ENCODE measurements around the gene TAS2R40. TPM values are rescaled to one million over a fixed set of nuclear protein-coding genes. Genes with fewer than 3 reads are reported as not detected.
"Not testable (repeated sequence)": the region's sequence is repeated elsewhere in the genome, so short reads cannot be mapped to it uniquely, and the experiment has no call there.

Gene TAS2R40
- total RNA-seq, 3 donors from 2014 or later, result not detected

- H3K4me3 ChIP-seq, result no peak overlapping the region
- H3K4me1 ChIP-seq, result no peaks in the 10 kb centered on the region
- H3K36me3 ChIP-seq, result no peaks in the 10 kb centered on the region
- intact Hi-C loops (cut with DNase I; ENCODE audit: low total_unique reads), result no loop called here
- no peak overlapping the region for H3K27ac ChIP-seq
- TF ChIP-seq POLR2AphosphoS5 (IDR thresholded peaks at IDR 0.05) (no peak), POLR2A (IDR thresholded peaks at IDR 0.05) (no peak), CTCF (IDR thresholded peaks at IDR 0.05) (no peak)
- no peaks in the 10 kb centered on the region for H3K9me3 ChIP-seq
- no peaks in the 10 kb centered on the region for H3K27me3 ChIP-seq
- DNase-seq (ENCODE audit: low spot score in 2 of 2), result no peak
Measured at GRCh38 chr7:143257501-143257900, 35.7 kb downstream of the TAS2R40 start.

GRCh38 chr7:143258831-143259230, 37.0 kb downstream of the TAS2R40 start:
- no peak for TF ChIP-seq CTCF (IDR thresholded peaks at IDR 0.05)
- TF ChIP-seq POLR2AphosphoS5 (IDR thresholded peaks at IDR 0.05), result no peak
- no peak for TF ChIP-seq POLR2A (IDR thresholded peaks at IDR 0.05)
- Histone ChIP-seq H3K27ac (peak overlapping the region in 1 of 2 donors; percentile 28), H3K4me3 (no peak overlapping the region), H3K9me3 (no peaks in the 10 kb centered on the region), H3K36me3 (no peaks in the 10 kb centered on the region), H3K4me1 (no peaks in the 10 kb centered on the region), H3K27me3 (no peaks in the 10 kb centered on the region)
- intact Hi-C loops (cut with DNase I; ENCODE audit: low total_unique reads), result no loop called here
- no peak for DNase-seq (ENCODE audit: low spot score in 2 of 2)

GRCh38 chr7:143259765-143260164, 37.9 kb downstream of the TAS2R40 start:
- intact Hi-C loops (cut with DNase I; ENCODE audit: low total_unique reads), result no loop called here
- Histone ChIP-seq H3K4me1 (peaks cover 0 to 7% of the 10 kb centered on the region in 2 donors), H3K36me3 (no peaks in the 10 kb centered on the region), H3K27me3 (no peaks in the 10 kb centered on the region), H3K4me3 (no peak overlapping the region), H3K27ac (no peak overlapping the region), H3K9me3 (no peaks in the 10 kb centered on the region)
- DNase-seq (ENCODE audit: low spot score in 2 of 2), result no peak
- TF ChIP-seq CTCF (IDR thresholded peaks at IDR 0.05), result no peak
- no peak for TF ChIP-seq POLR2AphosphoS5 (IDR thresholded peaks at IDR 0.05)
- no peak for TF ChIP-seq POLR2A (IDR thresholded peaks at IDR 0.05)

GRCh38 chr7:143261901-143262300, 40.1 kb downstream of the TAS2R40 start:
- Histone ChIP-seq H3K4me1 (peaks cover 0 to 9% of the 10 kb centered on the region in 2 donors), H3K9me3 (no peaks in the 10 kb centered on the region), H3K27ac (no peak overlapping the region), H3K4me3 (no peak overlapping the region), H3K36me3 (no peaks in the 10 kb centered on the region), H3K27me3 (no peaks in the 10 kb centered on the region)
- DNase-seq (ENCODE audit: low spot score in 2 of 2), result no peak
- TF ChIP-seq CTCF (IDR thresholded peaks at IDR 0.05) (no peak), POLR2A (IDR thresholded peaks at IDR 0.05) (no peak), POLR2AphosphoS5 (IDR thresholded peaks at IDR 0.05) (no peak)
- intact Hi-C loops (cut with DNase I; ENCODE audit: low total_unique reads), result no loop called here

GRCh38 chr7:143263266-143264195, 41.7 kb downstream of the TAS2R40 start, which contains the start of gene GSTK1:
TSS of gene GSTK1 (plus strand) at chr7:143263441. CDS start at chr7:143263514, 73 bp downstream.
- Histone ChIP-seq H3K27ac (peak within 1 kb of the TSS; percentile 81 to 92), H3K36me3 (no peaks in the 10 kb centered on the region), H3K9me3 (no peaks in the 10 kb centered on the region), H3K4me1 (peaks cover 0 to 9% of the 10 kb centered on the region in 2 donors), H3K27me3 (no peaks in the 10 kb centered on the region), H3K4me3 (peak within 1 kb of the TSS; percentile 70 to 87 (median 83))
- TF ChIP-seq POLR2AphosphoS5 (IDR thresholded peaks at IDR 0.05), result peak; percentile 54 to 80 (median 58)
- TF ChIP-seq POLR2A (IDR thresholded peaks at IDR 0.05), result peak; percentile 68
- TF ChIP-seq CTCF (IDR thresholded peaks at IDR 0.05), result peak in 1 of 3 donors; percentile 6
- DNase-seq (ENCODE audit: low spot score in 2 of 2), result peak; percentile 65 to 84
- intact Hi-C loops (cut with DNase I; ENCODE audit: low total_unique reads), result no loop called here

DNA sequence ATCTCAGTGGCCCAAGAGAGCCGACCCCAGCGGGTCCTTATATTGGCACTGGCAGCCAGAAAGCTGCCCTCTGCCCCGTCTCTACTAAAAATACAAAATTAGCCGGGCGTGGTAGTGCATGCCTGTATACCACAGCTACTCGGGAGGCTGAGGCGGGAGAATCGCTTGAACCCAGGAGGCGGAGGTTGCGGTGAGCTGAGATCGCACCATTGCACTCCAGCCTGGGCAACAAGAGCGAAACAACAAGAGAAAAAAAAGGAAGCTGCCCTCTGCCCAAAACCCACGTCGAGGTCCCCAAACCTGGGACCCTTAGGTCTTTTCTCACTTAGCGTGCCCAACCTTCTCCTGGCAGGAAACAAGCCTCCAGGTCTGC, 42.3 kb downstream of the TAS2R40 start:
- H3K27me3 ChIP-seq; H3K9me3 ChIP-seq; H3K4me1 ChIP-seq; H3K36me3 ChIP-seq; DNase-seq (ENCODE audit: low spot score in 2 of 2); intact Hi-C loops (cut with DNase I; ENCODE audit: low total_unique reads): not testable (repeated sequence)
- Histone ChIP-seq H3K27ac (peak overlapping the region; percentile 81 to 92), H3K4me3 (peak overlapping the region; percentile 70 to 87 (median 83))
